Endothelial cell of umbilical vein (primary cell): ENCODE data around the gene GRK5. TPM values are rescaled to one million over a fixed set of nuclear protein-coding genes. Genes with fewer than 3 reads are reported as not detected.

Experiments
- BruUV-seq: library from RNA; stranded (reverse); fragments of 400-500 nt; replicated peaks from 2 replicates; lab custom pipeline; 2021; lab: Mats Ljungman, UMichigan
- CTCF ChIA-PET: fragments of 300-600, 350-600 bp; sonication (Branson Sonifier 250); formaldehyde crosslinking; loops from one replicate; lab custom pipeline; 2021; ENCODE audit warnings: antibody characterized with exemption, inconsistent platforms; lab: Charles Lee
- POLR2A ChIA-PET: fragments of 300-600, 350-600 bp; sonication (Branson Sonifier 250); formaldehyde crosslinking; loops from one replicate; lab custom pipeline; 2021; ENCODE audit warnings: antibody characterized with exemption, inconsistent platforms; lab: Charles Lee
- DNase-seq: peaks from one replicate; pipeline ENCODE4 v3.0.0-alpha.2; 2011; ENCODE audit warnings: low read depth, low spot score
- FAIRE-seq: peaks from 2 replicates; lab custom pipeline; 2011; peaks lifted over from hg19 to GRCh38; lab: Jason Lieb, UNC
- H2AFZ ChIP-seq: 2 replicates; pipeline ENCODE4 v1.6.0; 2012; ENCODE audit warnings: low read depth, low read length, control low read depth, inconsistent platforms
- H3K27ac ChIP-seq: 2 replicates; pipeline ENCODE4 v1.5.1; 2011; ENCODE audit warnings: low read depth, mild to moderate bottlenecking, control low read depth, low read length, moderate library complexity; ENCODE audit not compliant: insufficient read depth
- H3K27me3 ChIP-seq, 2 experiments: 2 replicates each; pipeline versions ENCODE4 v1.6.0 to v1.6.1; 2011; ENCODE audit warnings: low read length in 2 of 2, mixed read lengths in 1 of 2; ENCODE audit not compliant: control insufficient read depth in 2 of 2, insufficient read depth in 2 of 2
- H3K36me3 ChIP-seq, 2 experiments: 2 replicates in 1 of 2; 3 replicates in 1 of 2; pipeline ENCODE4 v1.5.1; 2011; ENCODE audit warnings: low read length in 2 of 2, mild to moderate bottlenecking in 1 of 2, moderate library complexity in 1 of 2; ENCODE audit not compliant: control insufficient read depth in 2 of 2, insufficient read depth in 2 of 2; ENCODE audit errors: extremely low read depth in 1 of 2
- H3K4me1 ChIP-seq: 3 replicates; pipeline ENCODE4 v1.5.1; 2011; ENCODE audit warnings: mild to moderate bottlenecking, low read length; ENCODE audit not compliant: control insufficient read depth, insufficient read depth; ENCODE audit errors: extremely low read depth
- H3K4me2 ChIP-seq: 2 replicates; pipeline ENCODE4 v1.6.1; 2011; ENCODE audit warnings: low read length, control low read depth, mixed read lengths; ENCODE audit not compliant: insufficient read depth
- H3K4me3 ChIP-seq, 3 experiments: fragments of 200-600 bp in 1 of 3; sonication (generic), shearing (Covaris generic) in 1 of 3; replicated peaks in 1 of 3; 2 replicates each; pipeline ENCODE4 v1.5.1; 2011 to 2016; ENCODE audit warnings: control low read depth in 3 of 3, low read length in 3 of 3, mild to moderate bottlenecking in 2 of 3, inconsistent platforms in 1 of 3, low read depth in 1 of 3, moderate library complexity in 1 of 3; ENCODE audit not compliant: insufficient read depth in 1 of 3
- H3K79me2 ChIP-seq: 2 replicates; pipeline ENCODE4 v1.6.0; 2012; ENCODE audit warnings: low read length, inconsistent platforms; ENCODE audit not compliant: control insufficient read depth, insufficient read depth
- H3K9ac ChIP-seq: replicated peaks from 2 replicates; pipeline ENCODE3; 2011; ENCODE audit warnings: low read length, control low read depth; ENCODE audit not compliant: insufficient read depth; ENCODE audit errors: extremely low read depth
- H3K9me1 ChIP-seq: replicated peaks from 3 replicates; pipeline ENCODE4 v1.6.0; 2011; ENCODE audit warnings: mild to moderate bottlenecking, low read length; ENCODE audit not compliant: control insufficient read depth, insufficient read depth; ENCODE audit errors: extremely low read depth
- H3K9me3 ChIP-seq: replicated peaks from 2 replicates; pipeline ENCODE4 v1.5.1; 2012; ENCODE audit warnings: low read length, inconsistent platforms; ENCODE audit not compliant: control insufficient read depth, insufficient read depth
- H4K20me1 ChIP-seq: replicated peaks from 2 replicates; pipeline ENCODE3; 2011; ENCODE audit warnings: mild to moderate bottlenecking, low read length; ENCODE audit not compliant: control insufficient read depth, insufficient read depth; ENCODE audit errors: extremely low read depth
- CTCF ChIP-seq, 2 donors: IDR thresholded peaks; 1 replicate in 1 of 2; 2 replicates in 1 of 2; pipeline ENCODE4 v1.5.1; 2011; ENCODE audit warnings: low read length in 2 of 2, mild to moderate bottlenecking in 2 of 2, moderate library complexity in 2 of 2, control low read depth in 1 of 2, inconsistent platforms in 1 of 2, low read depth in 1 of 2; ENCODE audit not compliant: insufficient read depth in 1 of 2; ENCODE audit errors: extremely low read depth in 1 of 2
- EZH2 ChIP-seq: IDR thresholded peaks from 2 replicates; pipeline ENCODE4 v1.6.1; 2012; ENCODE audit warnings: borderline replicate concordance, low read depth, mild to moderate bottlenecking, moderate library complexity, low read length, inconsistent platforms; ENCODE audit not compliant: severe bottlenecking
- FOS ChIP-seq: IDR thresholded peaks from 2 replicates; pipeline ENCODE4 v1.6.1; 2011; ENCODE audit warnings: mild to moderate bottlenecking, low read length, moderate library complexity, borderline replicate concordance; ENCODE audit not compliant: insufficient read depth
- GATA2 ChIP-seq: IDR thresholded peaks from 2 replicates; pipeline ENCODE4 v1.7.0; 2011; ENCODE audit warnings: low read depth, mild to moderate bottlenecking, moderate library complexity, mixed read lengths, low read length; ENCODE audit not compliant: insufficient read length, insufficient read depth
- JUN ChIP-seq: IDR thresholded peaks from 2 replicates; pipeline ENCODE4 v1.6.1; 2011; ENCODE audit warnings: borderline replicate concordance, low read depth; ENCODE audit not compliant: insufficient read length, insufficient read depth
- MAX ChIP-seq: IDR thresholded peaks from 2 replicates; pipeline ENCODE4 v1.6.1; 2011; ENCODE audit not compliant: insufficient read depth, insufficient read length
- MYC ChIP-seq: IDR thresholded peaks from one replicate; pipeline ENCODE4 v1.6.1; 2011; ENCODE audit warnings: mild to moderate bottlenecking, low read depth, low read length
- POLR2A ChIP-seq: IDR thresholded peaks from 2 replicates; pipeline ENCODE4 v1.6.1; 2012; ENCODE audit warnings: low read depth, mild to moderate bottlenecking, control low read depth, low read length
- POLR2AphosphoS5 ChIP-seq: IDR thresholded peaks from 2 replicates; pipeline ENCODE4 v1.6.1; 2012; ENCODE audit warnings: low read depth, mild to moderate bottlenecking, control low read depth, low read length, moderate library complexity; ENCODE audit not compliant: insufficient read depth
- dilution Hi-C: fragments of 300-500 bp; cut with MboI; formaldehyde crosslinking; loops from one replicate; pipeline ENCODE4 v1.15.0; 2019; ENCODE audit warnings: low sequenced_read_pairs; ENCODE audit not compliant: extremely low pct_ligation_motif_present
- intact Hi-C: fragments of 100-400 bp; cut with micrococcal nuclease; formaldehyde crosslinking; loops from one replicate; pipeline ENCODE4 v1.10.0; 2022
- polyA plus RNA-seq, 4 experiments: library from polyadenylated mRNA; depleted of rRNA in 3 of 4; stranded (reverse) in 3 of 4; unstranded in 1 of 4; fragments of >200 nt; gene quantifications; 2 replicates each; pipeline versions ENCODE4 v1.2.1 to v1.2.3, GENCODE V29; 2011 to 2012; ENCODE audit warnings: missing spikeins in 1 of 4
- total RNA-seq: library from RNA; stranded (reverse); gene quantifications from 2 replicates; pipeline ENCODE4 v1.2.3, GENCODE V29; 2021

GRK5 gene
- total and polyA plus RNA-seq, 2 donors (not counting 3 experiments of a cell fraction or from before 2014, with no cell fraction given) = 13.1 to 29.5 TPM

GRCh38 chr10:119320981-119321380 is 113.6 kb downstream of the GRK5 start:
- DNase-seq = peak; percentile 28
- Histone ChIP-seq H3K79me2 (no peaks in the 10 kb centered on the region), H2AFZ (no peak overlapping the region), H3K4me1 (peaks cover 23% of the 10 kb centered on the region), H3K36me3 (no peaks in the 10 kb centered on the region), H4K20me1 (no peaks in the 10 kb centered on the region), H3K9ac (no peak overlapping the region), H3K4me3 (no peak overlapping the region), H3K9me1 (no peaks in the 10 kb centered on the region), H3K9me3 (no peaks in the 10 kb centered on the region), H3K27ac (no peak overlapping the region), H3K4me2 (no peak overlapping the region), H3K27me3 (no peaks in the 10 kb centered on the region)
- intact Hi-C loops = no loop called here
- TF ChIP-seq FOS = no peak
- TF ChIP-seq POLR2AphosphoS5 = no peak
- no peak for TF ChIP-seq MAX
- TF ChIP-seq JUN = no peak
- no peak for TF ChIP-seq EZH2
- no peak for TF ChIP-seq POLR2A
- TF ChIP-seq CTCF (IDR thresholded peaks at IDR 0.05; ENCODE audit: extremely low read depth in 1 of 2, insufficient read depth in 1 of 2, low read depth in 1 of 2, low read length in 2 of 2) = no peak
- TF ChIP-seq GATA2 = no peak
- no peak for TF ChIP-seq MYC
- CTCF ChIA-PET = interaction anchor here (0.9 to 2.8 kb wide), 3 partner anchors 12 to 122 kb away, joined by 3 to 10 read pairs (median 5); partner anchors contain the start of gene GRK5
- dilution Hi-C loops = no loop called here
- FAIRE-seq = no peak
- no TSS peak for BruUV-seq
- POLR2A ChIA-PET = no interaction called here
